ENCODE measurements around the gene PRKAR1B. TPM values are rescaled to one million over a fixed set of nuclear protein-coding genes. Genes with fewer than 3 reads are reported as not detected.

Gene PRKAR1B
- total and polyA plus RNA-seq, 2 donors = 13.7 to 15.4 TPM

GRCh38 chr7:519484-520390, 207.3 kb downstream of the PRKAR1B start, which contains the start of gene PDGFA:
Gene PDGFA, minus strand, starts transcription at chr7:519846. Its CDS starts 845 bp downstream, at chr7:519001.
- H3K27ac ChIP-seq (ENCODE audit: low read depth in 1 of 2, low read length in 1 of 2) = no peak within 1 kb of the TSS
- H3K4me1 ChIP-seq (ENCODE audit: control insufficient read depth in 2 of 2, insufficient read depth in 2 of 2, low read length in 2 of 2) = peaks cover 6 to 30% of the 10 kb centered on the region in 2 donors
- DNase-seq (ENCODE audit: low read depth in 6 of 9, low spot score in 9 of 9) = peak in 3 of 9 donors; percentile 21 to 49 (median 33)

GRCh38 chr7:518630-519483, 208.2 kb downstream of the PRKAR1B start:
- Histone ChIP-seq H3K27me3 (ENCODE audit: control insufficient read depth in 2 of 2, insufficient read depth in 1 of 2, low read length in 1 of 2) (peaks cover 92 to 93% of the 10 kb centered on the region in 2 donors), H3K4me1 (ENCODE audit: control insufficient read depth in 2 of 2, insufficient read depth in 2 of 2, low read length in 2 of 2) (peaks cover 6 to 30% of the 10 kb centered on the region in 2 donors), H3K9me3 (ENCODE audit: control insufficient read depth in 2 of 2, insufficient read depth in 1 of 2, low read length in 1 of 2) (peaks cover 0 to 6% of the 10 kb centered on the region in 2 donors), H3K36me3 (ENCODE audit: control insufficient read depth in 2 of 2, insufficient read depth in 2 of 2, low read length in 1 of 2) (no peaks in the 10 kb centered on the region), H3K27ac (ENCODE audit: low read depth in 1 of 2, low read length in 1 of 2) (no peak overlapping the region), H3K4me3 (ENCODE audit: low read length in 2 of 2) (peak overlapping the region; percentile 26 to 60)
- DNase-seq (ENCODE audit: low read depth in 6 of 9, low spot score in 9 of 9) = peak in 3 of 9 donors; percentile 21 to 46 (median 30)
- under 1% methylated on average over 93 of the region's 93 CpGs for WGBS

More at GRCh38 chr7:519484-520390, 207.3 kb downstream of the PRKAR1B start, which contains the start of gene PDGFA:
- under 1% methylated on average over 123 of the region's 132 CpGs for WGBS
- Histone ChIP-seq H3K27me3 (ENCODE audit: control insufficient read depth in 2 of 2, insufficient read depth in 1 of 2, low read length in 1 of 2) (peaks cover 94 to 96% of the 10 kb centered on the region in 2 donors), H3K36me3 (ENCODE audit: control insufficient read depth in 2 of 2, insufficient read depth in 2 of 2, low read length in 1 of 2) (no peaks in the 10 kb centered on the region), H3K9me3 (ENCODE audit: control insufficient read depth in 2 of 2, insufficient read depth in 1 of 2, low read length in 1 of 2) (peaks cover 0 to 6% of the 10 kb centered on the region in 2 donors), H3K4me3 (ENCODE audit: low read length in 2 of 2) (peak within 1 kb of the TSS; percentile 26 to 60)

DNA sequence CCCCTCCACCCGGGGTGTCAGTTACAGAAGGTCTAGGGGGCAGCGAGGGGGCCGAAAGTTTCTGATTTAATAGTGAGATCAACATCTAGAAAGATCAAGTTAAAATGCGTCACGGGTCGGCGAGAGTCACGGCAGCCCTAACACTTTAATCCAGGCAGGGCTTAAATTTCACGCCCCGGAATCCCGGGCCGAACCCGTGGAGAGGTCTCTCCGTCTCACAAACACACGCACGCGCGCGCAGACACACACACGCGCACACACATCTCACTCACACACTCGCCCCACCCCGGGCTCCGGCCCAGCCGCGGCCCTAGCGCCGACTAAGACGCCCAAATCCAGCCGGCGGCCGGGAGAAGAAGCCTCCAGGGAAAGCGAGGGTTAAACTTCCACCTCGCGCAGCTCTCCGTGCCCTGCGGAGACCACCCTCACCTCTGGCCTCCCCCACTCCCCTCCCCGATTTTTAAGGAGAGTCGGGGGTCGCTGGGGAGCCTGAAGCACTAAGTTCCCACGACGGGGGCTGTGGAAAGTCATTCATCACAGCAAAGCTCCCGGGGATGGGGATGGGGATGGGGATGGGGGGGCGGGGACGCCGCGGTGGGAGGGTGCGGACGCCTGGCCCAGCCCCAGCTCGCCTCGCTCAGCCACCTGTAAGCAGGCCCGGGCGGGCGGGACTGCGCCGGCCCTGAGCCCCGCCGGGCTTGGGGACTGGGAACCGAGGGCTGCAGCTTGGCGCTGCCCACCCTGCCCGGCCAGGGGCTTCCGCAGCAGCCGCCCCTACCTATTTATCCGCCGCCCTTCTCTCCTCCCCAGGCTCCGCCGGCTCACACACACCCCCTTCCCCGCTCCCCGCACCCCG, 209.1 kb downstream of the PRKAR1B start:
- peaks cover 6 to 30% of the 10 kb centered on the region in 2 donors for H3K4me1 ChIP-seq (ENCODE audit: control insufficient read depth in 2 of 2, insufficient read depth in 2 of 2, low read length in 2 of 2)
- no peaks in the 10 kb centered on the region for H3K36me3 ChIP-seq (ENCODE audit: control insufficient read depth in 2 of 2, insufficient read depth in 2 of 2, low read length in 1 of 2)
- peak overlapping the region; percentile 37 to 60 for H3K4me3 ChIP-seq (ENCODE audit: low read length in 2 of 2)
- 2% methylated on average over 70 of the region's 70 CpGs for WGBS
- H3K9me3 ChIP-seq (ENCODE audit: control insufficient read depth in 2 of 2, insufficient read depth in 1 of 2, low read length in 1 of 2) = peaks cover 0 to 4% of the 10 kb centered on the region in 2 donors
- H3K27me3 ChIP-seq (ENCODE audit: control insufficient read depth in 2 of 2, insufficient read depth in 1 of 2, low read length in 1 of 2) = peaks cover 88 to 92% of the 10 kb centered on the region in 2 donors
- no peak overlapping the region for H3K27ac ChIP-seq (ENCODE audit: low read depth in 1 of 2, low read length in 1 of 2)
- no peak for DNase-seq (ENCODE audit: low read depth in 6 of 9, low spot score in 9 of 9)

DNA sequence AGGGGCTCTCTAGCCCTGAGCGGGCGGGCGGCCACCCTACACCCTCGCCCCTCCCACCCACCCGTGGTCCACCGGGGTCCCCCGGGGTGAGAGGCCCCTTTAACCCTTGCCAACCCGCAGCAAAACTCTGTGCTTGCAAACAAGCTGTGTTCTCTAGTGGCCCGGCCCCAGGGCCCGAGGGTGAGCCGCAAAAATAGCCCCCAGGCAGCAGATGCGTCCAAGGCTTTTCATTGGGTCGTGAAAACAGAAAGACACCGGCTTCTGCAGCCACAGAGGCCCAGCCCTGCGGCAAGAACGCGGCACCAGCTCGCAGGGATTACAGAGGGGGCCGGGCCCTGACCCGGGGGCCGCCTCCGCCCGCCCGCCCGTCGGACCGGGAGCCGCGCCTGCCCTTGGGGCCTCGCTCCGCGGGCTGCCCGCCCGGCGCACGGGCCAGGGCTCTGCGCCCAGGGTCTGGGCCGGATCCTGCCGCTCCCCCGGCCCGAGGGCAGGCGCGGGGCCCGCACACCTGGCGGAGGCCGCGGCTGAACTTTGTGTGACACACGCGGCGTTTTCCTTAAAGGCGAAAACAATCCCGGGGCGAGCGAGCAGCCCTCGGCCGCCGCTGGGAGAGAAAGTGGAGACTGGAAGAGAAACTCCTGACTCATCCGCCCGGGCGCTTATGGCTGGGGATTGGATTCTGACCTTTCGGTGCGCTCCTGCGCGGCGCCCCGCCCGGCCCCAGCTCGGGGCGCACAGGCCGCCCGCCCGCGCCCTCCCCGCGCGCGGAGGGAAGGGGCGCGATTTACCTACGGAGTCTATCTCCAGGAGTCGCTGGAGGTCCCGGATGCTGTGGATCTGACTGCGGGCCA, 210.2 kb downstream of the PRKAR1B start:
- H3K36me3 ChIP-seq (ENCODE audit: control insufficient read depth in 2 of 2, insufficient read depth in 2 of 2, low read length in 1 of 2) = no peaks in the 10 kb centered on the region
- H3K9me3 ChIP-seq (ENCODE audit: control insufficient read depth in 2 of 2, insufficient read depth in 1 of 2, low read length in 1 of 2) = no peaks in the 10 kb centered on the region
- peaks cover 0 to 24% of the 10 kb centered on the region in 2 donors for H3K4me1 ChIP-seq (ENCODE audit: control insufficient read depth in 2 of 2, insufficient read depth in 2 of 2, low read length in 2 of 2)
- H3K27me3 ChIP-seq (ENCODE audit: control insufficient read depth in 2 of 2, insufficient read depth in 1 of 2, low read length in 1 of 2) = peaks cover 76 to 85% of the 10 kb centered on the region in 2 donors
- H3K4me3 ChIP-seq (ENCODE audit: low read length in 2 of 2) = peak overlapping the region in 1 of 2 donors; percentile 60
- H3K27ac ChIP-seq (ENCODE audit: low read depth in 1 of 2, low read length in 1 of 2) = peak overlapping the region in 1 of 2 donors; percentile 33
- no peak for DNase-seq (ENCODE audit: low read depth in 6 of 9, low spot score in 9 of 9)
- WGBS = 7% methylated on average over 83 of the region's 83 CpGs

- Histone ChIP-seq H3K4me3 (ENCODE audit: low read length in 2 of 2) (no peak overlapping the region), H3K36me3 (ENCODE audit: control insufficient read depth in 2 of 2, insufficient read depth in 2 of 2, low read length in 1 of 2) (no peaks in the 10 kb centered on the region), H3K27me3 (ENCODE audit: control insufficient read depth in 2 of 2, insufficient read depth in 1 of 2, low read length in 1 of 2) (peaks cover 70 to 80% of the 10 kb centered on the region in 2 donors), H3K9me3 (ENCODE audit: control insufficient read depth in 2 of 2, insufficient read depth in 1 of 2, low read length in 1 of 2) (no peaks in the 10 kb centered on the region), H3K27ac (ENCODE audit: low read depth in 1 of 2, low read length in 1 of 2) (peak overlapping the region in 1 of 2 donors; percentile 52), H3K4me1 (ENCODE audit: control insufficient read depth in 2 of 2, insufficient read depth in 2 of 2, low read length in 2 of 2) (peaks cover 0 to 19% of the 10 kb centered on the region in 2 donors)
- WGBS = 74% methylated on average over 13 of the region's 13 CpGs
- DNase-seq (ENCODE audit: low read depth in 6 of 9, low spot score in 9 of 9) = no peak
Measured at GRCh38 chr7:516216-516605, 210.9 kb downstream of the PRKAR1B start.

- 93% methylated on average over 10 of the region's 10 CpGs for WGBS
- Histone ChIP-seq H3K9me3 (ENCODE audit: control insufficient read depth in 2 of 2, insufficient read depth in 1 of 2, low read length in 1 of 2) (no peaks in the 10 kb centered on the region), H3K36me3 (ENCODE audit: control insufficient read depth in 2 of 2, insufficient read depth in 2 of 2, low read length in 1 of 2) (no peaks in the 10 kb centered on the region), H3K4me1 (ENCODE audit: control insufficient read depth in 2 of 2, insufficient read depth in 2 of 2, low read length in 2 of 2) (peaks cover 0 to 13% of the 10 kb centered on the region in 2 donors), H3K27me3 (ENCODE audit: control insufficient read depth in 2 of 2, insufficient read depth in 1 of 2, low read length in 1 of 2) (peaks cover 64 to 74% of the 10 kb centered on the region in 2 donors), H3K27ac (ENCODE audit: low read depth in 1 of 2, low read length in 1 of 2) (no peak overlapping the region), H3K4me3 (ENCODE audit: low read length in 2 of 2) (no peak overlapping the region)
- DNase-seq (ENCODE audit: low read depth in 6 of 9, low spot score in 9 of 9) = no peak
Measured at GRCh38 chr7:515628-516027, 211.5 kb downstream of the PRKAR1B start.

- H3K27ac ChIP-seq (ENCODE audit: low read depth in 1 of 2, low read length in 1 of 2) = no peak overlapping the region
Measured at GRCh38 chr7:514651-515598, 212.2 kb downstream of the PRKAR1B start.

More at GRCh38 chr7:514651-515598, 212.2 kb downstream of the PRKAR1B start:
- H3K36me3 ChIP-seq (ENCODE audit: control insufficient read depth in 2 of 2, insufficient read depth in 2 of 2, low read length in 1 of 2) = no peaks in the 10 kb centered on the region
- DNase-seq (ENCODE audit: low read depth in 6 of 9, low spot score in 9 of 9) = no peak
- no peak overlapping the region for H3K4me3 ChIP-seq (ENCODE audit: low read length in 2 of 2)
- peaks cover 57 to 67% of the 10 kb centered on the region in 2 donors for H3K27me3 ChIP-seq (ENCODE audit: control insufficient read depth in 2 of 2, insufficient read depth in 1 of 2, low read length in 1 of 2)
- H3K4me1 ChIP-seq (ENCODE audit: control insufficient read depth in 2 of 2, insufficient read depth in 2 of 2, low read length in 2 of 2) = peaks cover 0 to 13% of the 10 kb centered on the region in 2 donors
- H3K9me3 ChIP-seq (ENCODE audit: control insufficient read depth in 2 of 2, insufficient read depth in 1 of 2, low read length in 1 of 2) = no peaks in the 10 kb centered on the region
- 90% methylated on average over 25 of the region's 25 CpGs for WGBS
